ENCODE measurements around the gene SMYD2. TPM values are rescaled to one million over a fixed set of nuclear protein-coding genes. Genes with fewer than 3 reads are reported as not detected.

Gene SMYD2
- polyA plus RNA-seq, 3 donors: 14.2 to 28.4 (median 23.6) TPM

DNA sequence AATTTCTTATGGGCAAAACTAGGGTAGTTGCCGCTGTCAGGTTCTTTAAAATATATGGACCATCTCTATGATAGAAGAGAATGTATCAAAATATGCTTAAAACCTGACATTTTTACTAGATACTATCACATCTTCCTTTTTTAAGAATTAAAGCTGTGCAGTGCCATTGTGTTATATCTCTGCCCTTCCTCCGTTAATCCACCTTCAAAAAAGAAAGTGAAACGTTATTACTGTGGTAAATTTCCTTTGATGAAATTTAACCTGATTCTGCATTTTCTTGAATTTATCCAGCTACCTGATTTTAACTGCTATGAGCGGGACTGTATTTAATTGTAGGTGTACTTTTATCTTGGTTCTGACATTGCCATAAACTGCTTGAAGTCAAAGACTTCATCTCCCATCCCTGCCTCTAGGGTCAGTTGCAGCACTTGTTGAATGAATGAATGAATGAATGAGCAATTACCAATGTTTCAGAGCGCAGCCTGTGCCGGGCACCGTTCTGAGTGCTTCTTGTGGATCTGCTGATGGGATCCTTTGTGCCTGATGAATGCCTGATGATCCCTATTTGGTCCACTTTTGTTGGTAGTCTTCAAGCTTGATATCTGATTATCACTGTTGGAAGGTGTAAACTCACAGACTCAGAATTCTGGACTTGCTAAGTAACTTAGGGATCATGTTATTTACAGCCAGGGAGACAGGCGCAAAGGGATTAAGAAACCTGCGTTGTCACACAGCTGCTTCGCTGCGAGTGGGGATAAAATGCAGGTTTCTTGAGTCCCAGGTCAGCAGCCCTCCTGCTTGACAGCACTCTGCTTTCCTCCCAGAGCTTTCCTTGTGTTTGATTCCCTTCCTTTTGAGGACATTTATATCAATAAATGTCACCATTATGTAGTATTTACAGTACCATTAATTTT is 30.1 kb downstream of the SMYD2 start:
- H3K9ac ChIP-seq (ENCODE audit: insufficient read depth, low read length, poor library complexity, severe bottlenecking): no peak overlapping the region
- 64% methylated on average over 3 of the region's 11 CpGs for WGBS (ENCODE audit: insufficient coverage)
- peak overlapping the region in 1 of 2 donors; percentile 9 for H3K4me3 Mint-ChIP-seq

DNA sequence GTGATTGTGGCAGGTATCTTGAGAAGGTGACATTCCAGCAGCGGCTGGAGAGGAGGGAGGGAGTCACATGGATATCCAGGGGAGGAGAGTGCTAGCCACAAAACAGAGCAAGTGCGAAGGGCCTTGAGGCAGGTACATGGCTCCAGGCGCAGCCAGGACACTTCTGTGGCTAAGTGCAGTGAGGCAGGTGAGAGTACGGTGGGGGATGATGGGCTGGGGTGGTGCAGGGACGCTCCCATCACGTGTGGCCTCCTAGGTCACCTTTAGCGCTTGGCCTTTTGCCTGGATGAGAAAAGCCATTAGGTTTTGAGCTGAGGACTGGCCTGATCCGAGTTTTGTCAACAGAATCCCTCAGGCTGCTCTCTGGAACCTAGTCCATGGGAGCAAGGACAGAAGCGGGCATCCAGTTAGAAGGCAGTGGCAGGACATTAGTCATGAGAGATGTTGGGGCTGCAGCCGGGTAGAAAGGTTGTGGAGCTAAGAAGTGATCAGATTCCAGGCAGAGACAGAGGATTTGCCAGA is 31.6 kb downstream of the SMYD2 start:
- Mint-ChIP-seq H3K27me3 (ENCODE audit: low read depth in 3 of 3) (no peaks in the 10 kb centered on the region), H3K4me1 (peaks cover 16% of the 10 kb centered on the region), H3K36me3 (peaks cover 20 to 24% of the 10 kb centered on the region in 2 donors), H3K4me3 (no peak overlapping the region), H3K9me3 (no peaks in the 10 kb centered on the region), H3K27ac (peak overlapping the region in 1 of 7 donors; percentile 45)
- Histone ChIP-seq H3K36me3 (replicated peaks in 1 of 2; ENCODE audit: control insufficient read depth in 1 of 2, insufficient read depth in 2 of 2, low read length in 2 of 2) (peaks cover 0 to 13% of the 10 kb centered on the region in 2 donors), H3K27me3 (ENCODE audit: control insufficient read depth in 2 of 2, insufficient read depth in 2 of 2, low read length in 2 of 2) (no peaks in the 10 kb centered on the region), H2AFZ (ENCODE audit: insufficient read depth, low read depth, low read length, poor library complexity, severe bottlenecking) (no peak overlapping the region), H3K9ac (ENCODE audit: insufficient read depth, low read length, poor library complexity, severe bottlenecking) (no peak overlapping the region), H3K79me2 (ENCODE audit: insufficient read depth, low read length) (no peaks in the 10 kb centered on the region), H3K4me3 (replicated peaks in 1 of 3; ENCODE audit: low read depth in 2 of 3, low read length in 3 of 3) (no peak overlapping the region), H3K4me2 (replicated peaks; ENCODE audit: extremely low read depth, low read length, poor library complexity, severe bottlenecking) (no peak overlapping the region), H3K4me1 (ENCODE audit: control insufficient read depth in 1 of 2, insufficient read depth in 2 of 2, low read length in 2 of 2) (peaks cover 6 to 9% of the 10 kb centered on the region in 2 donors), H4K20me1 (ENCODE audit: insufficient read depth, low read length) (no peaks in the 10 kb centered on the region), H3K27ac (ENCODE audit: low read depth in 1 of 2, low read length in 2 of 2) (no peak overlapping the region), H3K9me3 (replicated peaks in 1 of 2; ENCODE audit: control insufficient read depth in 1 of 2, insufficient read depth in 1 of 2, low read length in 2 of 2) (no peaks in the 10 kb centered on the region)
- TF ChIP-seq, protein P1, sequence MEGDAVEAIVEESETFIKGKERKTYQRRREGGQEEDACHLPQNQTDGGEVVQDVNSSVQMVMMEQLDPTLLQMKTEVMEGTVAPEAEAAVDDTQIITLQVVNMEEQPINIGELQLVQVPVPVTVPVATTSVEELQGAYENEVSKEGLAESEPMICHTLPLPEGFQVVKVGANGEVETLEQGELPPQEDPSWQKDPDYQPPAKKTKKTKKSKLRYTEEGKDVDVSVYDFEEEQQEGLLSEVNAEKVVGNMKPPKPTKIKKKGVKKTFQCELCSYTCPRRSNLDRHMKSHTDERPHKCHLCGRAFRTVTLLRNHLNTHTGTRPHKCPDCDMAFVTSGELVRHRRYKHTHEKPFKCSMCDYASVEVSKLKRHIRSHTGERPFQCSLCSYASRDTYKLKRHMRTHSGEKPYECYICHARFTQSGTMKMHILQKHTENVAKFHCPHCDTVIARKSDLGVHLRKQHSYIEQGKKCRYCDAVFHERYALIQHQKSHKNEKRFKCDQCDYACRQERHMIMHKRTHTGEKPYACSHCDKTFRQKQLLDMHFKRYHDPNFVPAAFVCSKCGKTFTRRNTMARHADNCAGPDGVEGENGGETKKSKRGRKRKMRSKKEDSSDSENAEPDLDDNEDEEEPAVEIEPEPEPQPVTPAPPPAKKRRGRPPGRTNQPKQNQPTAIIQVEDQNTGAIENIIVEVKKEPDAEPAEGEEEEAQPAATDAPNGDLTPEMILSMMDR (IDR thresholded peaks at IDR 0.05): no peak
- intact Hi-C loops (cut with micrococcal nuclease): no loop called here
- WGBS (ENCODE audit: insufficient coverage): 95% methylated on average over 9 of the region's 10 CpGs
- DNase-seq: no peak

More for the DNA sequence above, 30.1 kb downstream of the SMYD2 start:
- Histone ChIP-seq H3K79me2 (ENCODE audit: insufficient read depth, low read length) (no peaks in the 10 kb centered on the region), H3K9me3 (replicated peaks in 1 of 2; ENCODE audit: control insufficient read depth in 1 of 2, insufficient read depth in 1 of 2, low read length in 2 of 2) (no peaks in the 10 kb centered on the region), H4K20me1 (ENCODE audit: insufficient read depth, low read length) (no peaks in the 10 kb centered on the region), H3K27me3 (ENCODE audit: control insufficient read depth in 2 of 2, insufficient read depth in 2 of 2, low read length in 2 of 2) (no peaks in the 10 kb centered on the region), H3K4me2 (replicated peaks; ENCODE audit: extremely low read depth, low read length, poor library complexity, severe bottlenecking) (peak overlapping the region; percentile 45), H3K4me3 (replicated peaks in 1 of 3; ENCODE audit: low read depth in 2 of 3, low read length in 3 of 3) (peak overlapping the region in 2 of 3 experiments; percentile 24 to 25), H3K27ac (ENCODE audit: low read depth in 1 of 2, low read length in 2 of 2) (no peak overlapping the region), H2AFZ (ENCODE audit: insufficient read depth, low read depth, low read length, poor library complexity, severe bottlenecking) (no peak overlapping the region), H3K36me3 (replicated peaks in 1 of 2; ENCODE audit: control insufficient read depth in 1 of 2, insufficient read depth in 2 of 2, low read length in 2 of 2) (peaks cover 0 to 12% of the 10 kb centered on the region in 2 donors), H3K4me1 (ENCODE audit: control insufficient read depth in 1 of 2, insufficient read depth in 2 of 2, low read length in 2 of 2) (peaks cover 6 to 9% of the 10 kb centered on the region in 2 donors)
- Mint-ChIP-seq H3K4me1 (peaks cover 16% of the 10 kb centered on the region), H3K27me3 (ENCODE audit: low read depth in 3 of 3) (peaks cover 0 to 2% (median 0%) of the 10 kb centered on the region in 3 donors), H3K9me3 (no peaks in the 10 kb centered on the region), H3K27ac (no peak overlapping the region), H3K36me3 (peaks cover 13 to 14% of the 10 kb centered on the region in 2 donors)
- DNase-seq: no peak
- intact Hi-C loops (cut with micrococcal nuclease): no loop called here
- TF ChIP-seq, protein P1 (IDR thresholded peaks at IDR 0.05): no peak

Data from CD14-positive monocyte (primary cell).